Activated B cell treated with CpG ODN at 0.5 μM for 24 hours (primary cell): ENCODE results near the gene TGM5. TPM values are rescaled to one million over a fixed set of nuclear protein-coding genes. Genes with fewer than 3 reads are reported as not detected.

Experiments used
- ATAC-seq: fragments of 200-7000 bp; cut with Tn5 transposase; one replicate; pipeline ENCODE4 v1.10.0; 2021; ENCODE audit warnings: low read depth, mild to moderate bottlenecking, moderate library complexity
- CTCF ChIA-PET: fragments of 350-600 bp; sonication (Branson Sonifier 250); formaldehyde crosslinking; loops from one replicate; lab custom pipeline; 2021; ENCODE audit warnings: antibody characterized with exemption; lab: Charles Lee
- POLR2A ChIA-PET: fragments of 350-600 bp; sonication (Branson Sonifier 250); formaldehyde crosslinking; loops from one replicate; lab custom pipeline; 2021; ENCODE audit warnings: antibody characterized with exemption; lab: Charles Lee
- DNase-seq: peaks from one replicate; pipeline ENCODE4 v3.0.0; 2022
- H3K27ac Mint-ChIP-seq: one replicate; pipeline ENCODE4 v1.8.0; 2020; ENCODE audit warnings: mixed read lengths
- H3K27me3 Mint-ChIP-seq: one replicate; pipeline ENCODE4 v1.8.0; 2021; ENCODE audit warnings: mixed read lengths
- H3K36me3 Mint-ChIP-seq: one replicate; pipeline ENCODE4 v1.8.0; 2021; ENCODE audit warnings: low read depth, mixed read lengths
- H3K4me1 Mint-ChIP-seq: one replicate; pipeline ENCODE4 v1.8.0; 2021; ENCODE audit warnings: mixed read lengths
- H3K4me3 Mint-ChIP-seq: one replicate; pipeline ENCODE4 v1.8.0; 2020; ENCODE audit warnings: mild to moderate bottlenecking, mixed read lengths
- H3K9me3 Mint-ChIP-seq: one replicate; pipeline ENCODE4 v1.8.0; 2020; ENCODE audit warnings: mixed read lengths
- intact Hi-C: fragments of 100-400 bp; cut with micrococcal nuclease; formaldehyde crosslinking; loops from one replicate; pipeline ENCODE4 v1.15.1; 2024
- total RNA-seq: library from RNA; stranded (reverse); gene quantifications from 2 replicates; pipeline ENCODE4 v1.2.3, GENCODE V29; 2022
- TF ChIP-seq, protein P1 (sequence below): fragments of 200-600 bp; IDR thresholded peaks from one replicate; pipeline ENCODE4 v1.8.0; 2022; ENCODE audit warnings: antibody characterized with exemption, mild to moderate bottlenecking

Gene TGM5
- total RNA-seq, 1 donor from 2014 or later: 0.11 TPM

DNA sequence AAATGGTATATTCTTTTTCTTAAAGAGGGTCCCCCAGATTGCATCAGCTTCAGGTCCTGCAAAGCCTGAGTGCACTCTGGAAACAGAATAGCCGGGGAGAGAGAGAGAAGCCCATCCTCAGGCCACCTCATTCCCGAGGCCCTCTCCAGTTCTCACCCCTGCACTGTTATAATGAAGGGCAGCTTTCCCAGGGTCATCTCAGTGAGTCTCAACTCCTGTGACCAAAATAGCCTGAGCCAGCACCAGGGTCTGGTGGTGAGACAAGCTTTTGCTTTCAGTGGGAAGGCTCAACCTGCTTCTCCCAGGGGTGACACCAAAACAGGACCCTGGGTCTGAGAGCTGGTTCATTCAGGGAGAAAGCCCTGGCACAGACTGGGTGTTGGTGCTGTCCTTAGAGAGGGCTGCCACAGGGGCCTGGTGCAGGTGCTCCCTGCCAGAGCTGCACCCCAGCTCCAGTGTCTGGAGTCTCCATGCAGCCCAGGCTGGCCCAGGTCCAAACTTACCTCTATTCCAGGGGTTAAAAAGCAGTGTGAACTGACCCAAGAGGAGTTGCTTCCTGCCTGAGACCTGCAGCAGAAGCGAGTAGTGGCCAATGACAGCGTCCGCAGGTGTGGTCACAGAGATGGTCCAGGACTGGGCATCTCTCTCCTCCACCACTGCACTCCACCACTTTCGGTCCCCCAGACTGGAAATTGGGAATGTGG lies 52.0 kb downstream of the TGM5 start:
- H3K4me1 Mint-ChIP-seq: no peaks in the 10 kb centered on the region
- intact Hi-C loops: no loop called here
- H3K36me3 Mint-ChIP-seq: no peaks in the 10 kb centered on the region
- H3K4me3 Mint-ChIP-seq: no peak overlapping the region
- ChIA-PET CTCF (interaction anchor here (0.9 to 3.6 kb wide), 2 partner anchors 11 to 71 kb away, joined by 4 to 14 read pairs; no protein-coding TSS in a partner anchor), POLR2A (no interaction called here)
- peaks cover 4% of the 10 kb centered on the region for H3K9me3 Mint-ChIP-seq
- TF ChIP-seq, protein P1, sequence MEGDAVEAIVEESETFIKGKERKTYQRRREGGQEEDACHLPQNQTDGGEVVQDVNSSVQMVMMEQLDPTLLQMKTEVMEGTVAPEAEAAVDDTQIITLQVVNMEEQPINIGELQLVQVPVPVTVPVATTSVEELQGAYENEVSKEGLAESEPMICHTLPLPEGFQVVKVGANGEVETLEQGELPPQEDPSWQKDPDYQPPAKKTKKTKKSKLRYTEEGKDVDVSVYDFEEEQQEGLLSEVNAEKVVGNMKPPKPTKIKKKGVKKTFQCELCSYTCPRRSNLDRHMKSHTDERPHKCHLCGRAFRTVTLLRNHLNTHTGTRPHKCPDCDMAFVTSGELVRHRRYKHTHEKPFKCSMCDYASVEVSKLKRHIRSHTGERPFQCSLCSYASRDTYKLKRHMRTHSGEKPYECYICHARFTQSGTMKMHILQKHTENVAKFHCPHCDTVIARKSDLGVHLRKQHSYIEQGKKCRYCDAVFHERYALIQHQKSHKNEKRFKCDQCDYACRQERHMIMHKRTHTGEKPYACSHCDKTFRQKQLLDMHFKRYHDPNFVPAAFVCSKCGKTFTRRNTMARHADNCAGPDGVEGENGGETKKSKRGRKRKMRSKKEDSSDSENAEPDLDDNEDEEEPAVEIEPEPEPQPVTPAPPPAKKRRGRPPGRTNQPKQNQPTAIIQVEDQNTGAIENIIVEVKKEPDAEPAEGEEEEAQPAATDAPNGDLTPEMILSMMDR: no peak
- H3K27me3 Mint-ChIP-seq: peaks cover 6% of the 10 kb centered on the region
- ATAC-seq: no peak
- DNase-seq: no peak
- no peak overlapping the region for H3K27ac Mint-ChIP-seq

DNA sequence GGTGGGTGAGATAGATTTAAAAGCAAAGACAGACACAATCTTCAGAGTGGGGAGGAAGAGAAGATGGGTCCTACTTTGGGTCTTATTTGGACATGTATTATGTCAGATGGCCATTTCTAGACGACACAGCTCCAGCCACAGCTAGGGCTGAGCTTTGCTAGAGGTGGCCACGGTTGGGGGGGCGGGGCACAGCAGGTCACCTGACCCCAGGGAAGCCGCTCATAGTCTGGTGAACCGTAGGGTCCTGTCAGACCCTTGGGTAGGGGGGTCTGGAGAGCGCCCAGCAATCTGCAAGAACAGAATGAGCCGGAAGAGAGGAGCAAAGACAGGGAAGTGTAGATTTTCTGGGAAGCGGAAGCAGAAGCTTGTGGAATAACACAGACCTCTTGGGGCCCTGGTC lies 52.6 kb downstream of the TGM5 start:
- intact Hi-C loops: no loop called here
- DNase-seq: no peak
- Mint-ChIP-seq H3K4me3 (no peak overlapping the region), H3K36me3 (no peaks in the 10 kb centered on the region), H3K27ac (no peak overlapping the region), H3K9me3 (peaks cover 4% of the 10 kb centered on the region), H3K27me3 (peaks cover 12% of the 10 kb centered on the region), H3K4me1 (no peaks in the 10 kb centered on the region)
- ATAC-seq: no peak
- TF ChIP-seq, protein P1: no peak
- ChIA-PET POLR2A (no interaction called here), CTCF (interaction anchor here (0.9 to 3.6 kb wide), 2 partner anchors 11 to 71 kb away, joined by 4 to 14 read pairs; no protein-coding TSS in a partner anchor)

DNA sequence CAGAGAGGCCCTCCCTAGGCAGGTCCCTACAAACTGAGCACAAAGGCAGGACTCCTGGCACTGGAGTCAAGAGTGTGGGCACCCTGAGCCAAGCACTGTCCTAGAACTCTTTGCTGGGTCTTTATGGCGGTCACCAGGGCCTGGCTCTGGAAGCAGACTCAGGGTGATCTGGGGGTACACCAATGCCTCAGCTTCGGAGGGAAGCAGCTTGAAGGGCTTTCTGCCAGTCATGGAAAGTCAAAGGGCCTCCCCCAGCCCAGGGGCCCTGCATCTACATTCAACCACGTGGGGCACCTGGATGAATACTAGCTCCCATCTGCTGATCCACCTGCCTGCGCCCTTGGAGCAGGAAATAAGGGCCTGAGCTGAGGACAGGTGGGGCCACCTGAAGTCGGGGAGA lies 53.3 kb downstream of the TGM5 start:
- POLR2A ChIA-PET: interaction anchor here (0.5 kb wide), 1 partner anchor 26 kb away, joined by 4 read pairs; no protein-coding TSS in a partner anchor
- intact Hi-C loops: no loop called here
- TF ChIP-seq, protein P1: no peak
- CTCF ChIA-PET: interaction anchor here (1.4 to 3.6 kb wide), 2 partner anchors 10 to 12 kb away, joined by 3 to 14 read pairs; no protein-coding TSS in a partner anchor
- no peak for DNase-seq
- no peaks in the 10 kb centered on the region for H3K36me3 Mint-ChIP-seq
- peaks cover 18% of the 10 kb centered on the region for H3K27me3 Mint-ChIP-seq
- no peaks in the 10 kb centered on the region for H3K4me1 Mint-ChIP-seq
- no peak overlapping the region for H3K27ac Mint-ChIP-seq
- no peak overlapping the region for H3K4me3 Mint-ChIP-seq
- H3K9me3 Mint-ChIP-seq: peaks cover 4% of the 10 kb centered on the region
- ATAC-seq: no peak

DNA sequence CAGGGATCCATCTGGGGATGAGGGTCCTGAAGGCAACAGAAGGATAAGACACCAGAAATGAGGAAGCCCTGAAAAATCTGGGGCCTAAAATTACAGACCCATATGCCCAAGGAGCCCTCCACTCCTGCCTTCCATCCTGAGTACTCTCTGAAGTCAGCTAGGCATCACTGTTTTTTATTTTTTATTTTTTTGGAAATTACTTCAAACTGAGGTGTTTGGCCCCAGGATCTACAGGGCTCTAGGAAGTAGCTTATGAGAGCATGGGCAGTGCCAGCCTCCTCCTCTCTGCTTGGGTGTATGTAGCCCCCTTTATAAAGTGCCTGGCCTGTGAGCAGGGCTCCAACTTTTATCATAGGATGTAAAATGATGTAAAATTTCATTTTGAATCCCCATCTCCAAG lies 53.8 kb downstream of the TGM5 start:
- no peaks in the 10 kb centered on the region for H3K4me1 Mint-ChIP-seq
- H3K27ac Mint-ChIP-seq: no peak overlapping the region
- no peaks in the 10 kb centered on the region for H3K36me3 Mint-ChIP-seq
- no peak for ATAC-seq
- intact Hi-C loops: no loop called here
- no peak for DNase-seq
- ChIA-PET POLR2A (no interaction called here), CTCF (interaction anchor here (1.4 kb wide), 1 partner anchor 9 kb away, joined by 3 read pairs; no protein-coding TSS in a partner anchor)
- peaks cover 4% of the 10 kb centered on the region for H3K9me3 Mint-ChIP-seq
- H3K4me3 Mint-ChIP-seq: no peak overlapping the region
- H3K27me3 Mint-ChIP-seq: peaks cover 16% of the 10 kb centered on the region
- TF ChIP-seq, protein P1: no peak

DNA sequence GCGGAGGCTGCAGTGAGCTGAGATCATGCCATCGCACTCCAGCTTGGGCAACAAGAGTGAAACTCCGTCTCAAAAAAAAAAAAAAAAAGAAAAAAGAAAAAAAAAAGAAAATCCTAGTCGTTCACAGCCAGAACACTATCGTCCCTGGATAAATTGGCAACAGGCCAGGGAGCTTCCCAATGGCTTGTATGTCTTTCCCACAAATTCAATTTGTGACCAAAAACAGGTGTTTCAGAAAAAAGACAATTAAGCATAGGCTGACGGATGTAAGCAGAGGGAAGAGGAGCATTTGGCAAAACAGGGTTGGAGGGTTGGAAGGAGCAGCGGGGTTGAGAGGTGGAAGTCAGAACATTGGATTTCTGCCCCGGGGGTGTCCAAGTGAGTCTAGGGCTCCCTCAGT lies 54.4 kb downstream of the TGM5 start:
- Mint-ChIP-seq H3K4me1 (no peaks in the 10 kb centered on the region), H3K27me3 (peaks cover 17% of the 10 kb centered on the region), H3K4me3 (no peak overlapping the region), H3K27ac (no peak overlapping the region), H3K9me3 (peaks cover 4% of the 10 kb centered on the region), H3K36me3 (no peaks in the 10 kb centered on the region)
- POLR2A ChIA-PET: interaction anchor here (0.6 kb wide), 1 partner anchor 1790 kb away, joined by 3 read pairs; no protein-coding TSS in a partner anchor
- no peak for ATAC-seq
- TF ChIP-seq, protein P1: no peak
- intact Hi-C loops: no loop called here
- no peak for DNase-seq
- CTCF ChIA-PET: interaction anchor here (1.4 kb wide), 1 partner anchor 8 kb away, joined by 3 read pairs; no protein-coding TSS in a partner anchor
